DOHH2 (cell line): ENCODE measurements around the gene NPBWR2.

Source experiments
- CTCF ChIP-seq: fragments of 200-600 bp; sonication (generic); IDR thresholded peaks from one replicate; pipeline ENCODE4 v1.5.1; 2014; ENCODE audit warnings: antibody characterized with exemption, mild to moderate bottlenecking, low read depth, low read length; ENCODE audit not compliant: poor library complexity, severe bottlenecking
- EZH2phosphoT487 ChIP-seq: fragments of 200-600 bp; sonication (generic); IDR thresholded peaks from 2 replicates; pipeline ENCODE4 v1.6.1; 2017; ENCODE audit warnings: borderline replicate concordance, mild to moderate bottlenecking, antibody characterized with exemption, low read length, moderate library complexity, mixed read lengths

- TF ChIP-seq CTCF (no peak), EZH2phosphoT487 (no peak)
Observed at GRCh38 chr20:64130876-64131275, 23.5 kb upstream of the NPBWR2 start.
